ENCODE data around the gene ANKRD13A. TPM values are rescaled to one million over a fixed set of nuclear protein-coding genes. Genes with fewer than 3 reads are reported as not detected.
"Not testable (repeated sequence)": the region's sequence is repeated elsewhere in the genome, so short reads cannot be mapped to it uniquely, and the experiment has no call there.

The ANKRD13A gene
- total RNA-seq, 1 donor from 2014 or later: 25.1 TPM

DNA sequence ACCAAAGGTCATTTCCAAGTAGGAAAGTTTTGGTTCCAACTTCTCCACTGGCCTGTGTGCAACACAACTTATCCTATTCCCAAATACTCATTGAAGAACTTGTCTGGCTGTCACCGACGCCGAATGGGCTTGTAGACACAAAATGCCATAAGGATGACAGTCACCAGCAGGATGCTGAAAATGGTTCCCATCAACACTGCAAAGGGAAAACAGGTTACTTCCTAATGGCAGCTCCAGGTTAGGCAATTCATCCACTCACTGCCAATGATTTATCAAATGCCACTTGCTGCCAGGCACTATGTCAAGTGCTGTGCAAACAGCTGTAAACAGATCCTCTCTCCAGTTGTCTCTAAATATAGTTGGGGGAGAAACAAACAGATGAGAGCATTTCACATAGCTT is 43.0 kb downstream of the ANKRD13A start:
- H3K27ac Mint-ChIP-seq: no peak overlapping the region
- no peak overlapping the region for H3K4me3 Mint-ChIP-seq
- no peak for DNase-seq (ENCODE audit: low spot score in 2 of 2, unreplicated experiment in 2 of 2)
- peaks cover 9% of the 10 kb centered on the region for H3K4me1 Mint-ChIP-seq
- no peaks in the 10 kb centered on the region for H3K27me3 Mint-ChIP-seq (ENCODE audit: low read depth)
- no peaks in the 10 kb centered on the region for H3K9me3 Mint-ChIP-seq
- peaks cover 3% of the 10 kb centered on the region for H3K36me3 Mint-ChIP-seq
- no peak for TF ChIP-seq CTCF (IDR thresholded peaks at IDR 0.05; ENCODE audit: unreplicated experiment)

- Mint-ChIP-seq H3K4me1 (peaks cover 24% of the 10 kb centered on the region), H3K4me3 (peak overlapping the region; percentile 80), H3K36me3 (no peaks in the 10 kb centered on the region), H3K27ac (no peak overlapping the region), H3K27me3 (ENCODE audit: low read depth) (no peaks in the 10 kb centered on the region), H3K9me3 (no peaks in the 10 kb centered on the region)
- no peak for TF ChIP-seq CTCF (IDR thresholded peaks at IDR 0.05; ENCODE audit: unreplicated experiment)
- no peak for DNase-seq (ENCODE audit: low spot score in 2 of 2, unreplicated experiment in 2 of 2)
These were observed 47.4 kb downstream of the ANKRD13A start for GRCh38 chr12:110046451-110047187.

DNA sequence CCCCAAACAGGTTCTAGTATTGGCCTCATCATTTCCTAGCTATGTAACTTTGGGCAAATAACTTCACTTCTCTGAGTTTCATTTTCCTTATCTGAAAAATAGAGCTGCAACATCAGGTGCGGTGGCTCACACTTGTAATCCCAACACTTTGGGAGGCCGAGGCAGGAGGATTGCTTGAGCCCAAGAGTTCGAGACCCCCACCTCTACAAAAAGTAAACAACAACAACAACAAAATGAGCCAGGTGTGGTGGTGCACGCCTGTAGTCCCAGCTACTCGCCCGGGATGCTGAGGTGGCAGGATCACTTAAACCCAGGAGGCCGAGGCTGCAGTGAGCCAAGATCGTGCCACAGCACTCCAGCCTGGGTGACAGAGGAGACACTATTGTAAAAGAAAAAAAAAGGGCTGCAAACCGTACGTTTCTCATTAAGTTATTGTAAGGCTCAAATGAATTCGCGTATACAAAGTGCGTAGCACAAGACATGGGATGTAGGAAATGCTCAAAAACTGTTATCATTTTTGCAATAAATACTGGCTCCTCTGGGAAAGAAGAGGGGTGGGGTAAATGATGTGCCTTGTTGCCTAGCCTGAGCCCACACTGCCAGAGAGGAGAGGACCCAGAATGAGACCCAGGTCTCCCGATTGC is 48.2 kb downstream of the ANKRD13A start:
- H3K27ac Mint-ChIP-seq: no peak overlapping the region
- peak overlapping the region; percentile 80 for H3K4me3 Mint-ChIP-seq
- no peaks in the 10 kb centered on the region for H3K27me3 Mint-ChIP-seq (ENCODE audit: low read depth)
- H3K9me3 Mint-ChIP-seq: no peaks in the 10 kb centered on the region
- H3K4me1 Mint-ChIP-seq: peaks cover 24% of the 10 kb centered on the region
- DNase-seq (ENCODE audit: low spot score in 2 of 2, unreplicated experiment in 2 of 2): no peak
- TF ChIP-seq CTCF (IDR thresholded peaks at IDR 0.05; ENCODE audit: unreplicated experiment): no peak
- no peaks in the 10 kb centered on the region for H3K36me3 Mint-ChIP-seq

GRCh38 chr12:110048242-110049027 is 49.2 kb downstream of the ANKRD13A start, which contains the start of gene C12orf76:
TSS of gene C12orf76 (minus strand) at chr12:110048522. CDS start at chr12:110048495, 27 bp downstream.
- H3K4me1 Mint-ChIP-seq: peaks cover 18% of the 10 kb centered on the region
- DNase-seq (ENCODE audit: low spot score in 2 of 2, unreplicated experiment in 2 of 2): peak; percentile 73 to 82
- H3K9me3 Mint-ChIP-seq: no peaks in the 10 kb centered on the region
- no peak for TF ChIP-seq CTCF (IDR thresholded peaks at IDR 0.05; ENCODE audit: unreplicated experiment)
- no peaks in the 10 kb centered on the region for H3K27me3 Mint-ChIP-seq (ENCODE audit: low read depth)
- no peaks in the 10 kb centered on the region for H3K36me3 Mint-ChIP-seq
- peak within 1 kb of the TSS; percentile 90 for H3K27ac Mint-ChIP-seq
- H3K4me3 Mint-ChIP-seq: peak within 1 kb of the TSS; percentile 80

DNA sequence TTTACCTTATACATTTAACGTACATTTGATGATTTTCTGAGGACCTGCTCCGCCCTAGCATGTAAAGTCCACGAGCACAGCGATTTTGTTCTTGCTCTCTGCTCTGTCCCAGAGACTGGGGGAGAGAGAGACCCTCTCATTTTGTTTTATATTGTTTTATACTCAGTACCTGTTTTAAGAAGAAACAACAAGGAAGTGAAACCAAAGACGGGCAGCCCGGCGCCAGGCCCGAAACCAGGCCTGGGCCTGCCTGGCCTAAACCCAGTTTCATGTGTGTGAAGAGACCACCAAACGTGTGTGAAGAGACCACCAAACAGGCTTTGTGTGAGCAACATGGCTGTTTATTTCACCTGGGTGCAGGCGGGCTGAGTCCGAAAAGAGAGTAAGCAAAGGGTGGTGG is 49.8 kb downstream of the ANKRD13A start:
- H3K4me1 Mint-ChIP-seq: peaks cover 18% of the 10 kb centered on the region
- H3K27me3 Mint-ChIP-seq (ENCODE audit: low read depth); H3K9me3 Mint-ChIP-seq; H3K36me3 Mint-ChIP-seq; DNase-seq (ENCODE audit: low spot score in 2 of 2, unreplicated experiment in 2 of 2): not testable (repeated sequence)
- peak overlapping the region; percentile 80 for H3K4me3 Mint-ChIP-seq
- peak overlapping the region; percentile 90 for H3K27ac Mint-ChIP-seq

DNA sequence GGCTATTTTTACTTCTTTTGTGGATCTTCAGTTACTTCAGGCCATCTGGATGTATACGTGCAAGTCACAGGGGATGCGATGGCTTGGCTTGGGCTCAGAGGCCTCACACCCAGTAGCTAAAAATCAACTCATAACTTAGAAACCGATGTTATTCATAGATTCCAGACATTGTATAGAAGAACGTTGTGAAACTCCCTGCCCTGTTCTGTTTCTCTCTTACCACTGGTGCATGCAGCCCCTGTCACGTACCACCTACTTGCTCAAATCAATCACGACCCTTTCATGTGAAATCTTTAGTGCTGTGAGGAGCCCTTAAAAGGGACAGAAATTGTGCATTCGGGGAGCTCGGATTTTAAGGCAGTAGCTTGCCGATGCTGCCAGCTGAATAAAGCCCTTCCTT is 50.4 kb downstream of the ANKRD13A start:
- not testable (repeated sequence) for H3K27me3 Mint-ChIP-seq (ENCODE audit: low read depth); H3K36me3 Mint-ChIP-seq; H3K9me3 Mint-ChIP-seq; DNase-seq (ENCODE audit: low spot score in 2 of 2, unreplicated experiment in 2 of 2); H3K27ac Mint-ChIP-seq; H3K4me3 Mint-ChIP-seq
- H3K4me1 Mint-ChIP-seq: peaks cover 18% of the 10 kb centered on the region
